ENCODE measurements around the gene VTI1A.

DNA sequence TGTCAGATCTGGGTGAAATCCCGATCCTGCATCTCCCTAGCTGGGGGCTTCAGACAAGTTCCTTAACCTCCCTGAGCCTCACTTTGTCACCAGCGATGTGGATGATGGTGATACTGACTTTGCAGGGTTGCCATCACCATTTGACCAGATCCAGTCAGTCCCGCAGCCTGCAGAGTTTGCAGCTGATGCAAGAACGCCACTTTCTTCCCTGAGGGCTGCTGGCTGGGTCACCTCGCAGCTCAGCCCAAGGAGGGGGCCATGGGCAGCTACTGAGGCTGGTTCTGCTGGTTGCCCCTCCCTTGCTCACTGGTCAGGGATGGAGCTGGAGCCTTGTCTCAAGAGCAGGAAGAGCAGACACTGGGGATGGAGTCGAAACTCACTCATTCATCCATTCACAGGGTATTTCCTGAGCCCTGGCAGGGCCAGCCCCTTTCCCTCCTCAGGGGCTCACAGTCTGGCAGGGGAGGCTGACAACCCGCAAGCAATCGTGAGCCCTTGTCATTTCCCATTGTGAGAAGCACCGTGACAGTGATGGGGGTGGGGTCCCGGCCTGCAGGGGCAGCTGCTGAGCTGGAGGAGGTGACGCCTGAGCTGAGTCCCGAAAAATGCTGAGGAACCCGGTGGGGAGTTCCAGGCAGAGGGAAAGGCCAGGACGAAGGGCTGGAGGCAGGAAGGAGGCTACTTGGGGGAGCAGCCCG is 391.9 kb downstream of the VTI1A start:
- TF ChIP-seq, protein P1, sequence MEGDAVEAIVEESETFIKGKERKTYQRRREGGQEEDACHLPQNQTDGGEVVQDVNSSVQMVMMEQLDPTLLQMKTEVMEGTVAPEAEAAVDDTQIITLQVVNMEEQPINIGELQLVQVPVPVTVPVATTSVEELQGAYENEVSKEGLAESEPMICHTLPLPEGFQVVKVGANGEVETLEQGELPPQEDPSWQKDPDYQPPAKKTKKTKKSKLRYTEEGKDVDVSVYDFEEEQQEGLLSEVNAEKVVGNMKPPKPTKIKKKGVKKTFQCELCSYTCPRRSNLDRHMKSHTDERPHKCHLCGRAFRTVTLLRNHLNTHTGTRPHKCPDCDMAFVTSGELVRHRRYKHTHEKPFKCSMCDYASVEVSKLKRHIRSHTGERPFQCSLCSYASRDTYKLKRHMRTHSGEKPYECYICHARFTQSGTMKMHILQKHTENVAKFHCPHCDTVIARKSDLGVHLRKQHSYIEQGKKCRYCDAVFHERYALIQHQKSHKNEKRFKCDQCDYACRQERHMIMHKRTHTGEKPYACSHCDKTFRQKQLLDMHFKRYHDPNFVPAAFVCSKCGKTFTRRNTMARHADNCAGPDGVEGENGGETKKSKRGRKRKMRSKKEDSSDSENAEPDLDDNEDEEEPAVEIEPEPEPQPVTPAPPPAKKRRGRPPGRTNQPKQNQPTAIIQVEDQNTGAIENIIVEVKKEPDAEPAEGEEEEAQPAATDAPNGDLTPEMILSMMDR (IDR thresholded peaks at IDR 0.05; ENCODE audit: poor library complexity, severe bottlenecking) = no peak
- TF ChIP-seq EP300 (conservative IDR thresholded peaks at IDR 0.05; ENCODE audit: poor library complexity, severe bottlenecking) (no peak), TAF1 (IDR thresholded peaks at IDR 0.05; ENCODE audit: low read depth) (no peak), EZH2 (IDR thresholded peaks at IDR 0.05; ENCODE audit: borderline replicate concordance, insufficient read depth, low read length, poor library complexity, severe bottlenecking) (no peak), RAD21 (conservative IDR thresholded peaks at IDR 0.05) (no peak), MXI1 (conservative IDR thresholded peaks at IDR 0.05; ENCODE audit: poor library complexity, severe bottlenecking) (no peak)
- TF ChIP-seq, protein P2, sequence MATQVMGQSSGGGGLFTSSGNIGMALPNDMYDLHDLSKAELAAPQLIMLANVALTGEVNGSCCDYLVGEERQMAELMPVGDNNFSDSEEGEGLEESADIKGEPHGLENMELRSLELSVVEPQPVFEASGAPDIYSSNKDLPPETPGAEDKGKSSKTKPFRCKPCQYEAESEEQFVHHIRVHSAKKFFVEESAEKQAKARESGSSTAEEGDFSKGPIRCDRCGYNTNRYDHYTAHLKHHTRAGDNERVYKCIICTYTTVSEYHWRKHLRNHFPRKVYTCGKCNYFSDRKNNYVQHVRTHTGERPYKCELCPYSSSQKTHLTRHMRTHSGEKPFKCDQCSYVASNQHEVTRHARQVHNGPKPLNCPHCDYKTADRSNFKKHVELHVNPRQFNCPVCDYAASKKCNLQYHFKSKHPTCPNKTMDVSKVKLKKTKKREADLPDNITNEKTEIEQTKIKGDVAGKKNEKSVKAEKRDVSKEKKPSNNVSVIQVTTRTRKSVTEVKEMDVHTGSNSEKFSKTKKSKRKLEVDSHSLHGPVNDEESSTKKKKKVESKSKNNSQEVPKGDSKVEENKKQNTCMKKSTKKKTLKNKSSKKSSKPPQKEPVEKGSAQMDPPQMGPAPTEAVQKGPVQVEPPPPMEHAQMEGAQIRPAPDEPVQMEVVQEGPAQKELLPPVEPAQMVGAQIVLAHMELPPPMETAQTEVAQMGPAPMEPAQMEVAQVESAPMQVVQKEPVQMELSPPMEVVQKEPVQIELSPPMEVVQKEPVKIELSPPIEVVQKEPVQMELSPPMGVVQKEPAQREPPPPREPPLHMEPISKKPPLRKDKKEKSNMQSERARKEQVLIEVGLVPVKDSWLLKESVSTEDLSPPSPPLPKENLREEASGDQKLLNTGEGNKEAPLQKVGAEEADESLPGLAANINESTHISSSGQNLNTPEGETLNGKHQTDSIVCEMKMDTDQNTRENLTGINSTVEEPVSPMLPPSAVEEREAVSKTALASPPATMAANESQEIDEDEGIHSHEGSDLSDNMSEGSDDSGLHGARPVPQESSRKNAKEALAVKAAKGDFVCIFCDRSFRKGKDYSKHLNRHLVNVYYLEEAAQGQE (IDR thresholded peaks at IDR 0.05; ENCODE audit: borderline replicate concordance) = no peak
